Measurements from ENCODE around the gene SLC4A8.
"Not testable (repeated sequence)": the region's sequence is repeated elsewhere in the genome, so short reads cannot be mapped to it uniquely, and the experiment has no call there.

Gene SLC4A8

GRCh38 chr12:51465491-51465890 is 40.9 kb downstream of the SLC4A8 start:
- FAIRE-seq (no peak), DNase-seq (ENCODE audit: extremely low spot score, insufficient read length, low read depth) (no peak)

GRCh38 chr12:51470116-51470515 is 45.5 kb downstream of the SLC4A8 start:
- DNase-seq (ENCODE audit: extremely low spot score, insufficient read length, low read depth): no peak
- no peak for FAIRE-seq

- DNase-seq (ENCODE audit: extremely low spot score, insufficient read length, low read depth): no peak
- no peak for FAIRE-seq
These were observed 46.7 kb downstream of the SLC4A8 start for GRCh38 chr12:51471111-51471864.

- no peak for FAIRE-seq
These were observed 48.4 kb downstream of the SLC4A8 start for GRCh38 chr12:51472984-51473383.

GRCh38 chr12:51473947-51474346 is 49.3 kb downstream of the SLC4A8 start:
- no peak for DNase-seq (ENCODE audit: extremely low spot score, insufficient read length, low read depth)
- FAIRE-seq: no peak

More at GRCh38 chr12:51472984-51473383, 48.4 kb downstream of the SLC4A8 start:
- DNase-seq (ENCODE audit: extremely low spot score, insufficient read length, low read depth): no peak

- DNase-seq (ENCODE audit: extremely low spot score, insufficient read length, low read depth) (no peak), FAIRE-seq (no peak)
These were observed 50.9 kb downstream of the SLC4A8 start for GRCh38 chr12:51475543-51475942.

- DNase-seq (ENCODE audit: extremely low spot score, insufficient read length, low read depth) (no peak), FAIRE-seq (peak; percentile 41)
These were observed 56.3 kb downstream of the SLC4A8 start for GRCh38 chr12:51480978-51481377.

- no peak for FAIRE-seq
These were observed 58.5 kb downstream of the SLC4A8 start for GRCh38 chr12:51482929-51483697.

GRCh38 chr12:51484119-51484518 is 59.5 kb downstream of the SLC4A8 start:
- DNase-seq (ENCODE audit: extremely low spot score, insufficient read length, low read depth) (no peak), FAIRE-seq (peak; percentile 5)

More at GRCh38 chr12:51482929-51483697, 58.5 kb downstream of the SLC4A8 start:
- no peak for DNase-seq (ENCODE audit: extremely low spot score, insufficient read length, low read depth)

GRCh38 chr12:51488281-51488680 is 63.6 kb downstream of the SLC4A8 start:
- FAIRE-seq (no peak), DNase-seq (ENCODE audit: extremely low spot score, insufficient read length, low read depth) (no peak)

- no peak for DNase-seq (ENCODE audit: extremely low spot score, insufficient read length, low read depth)
- FAIRE-seq: no peak
These were observed 68.7 kb downstream of the SLC4A8 start for GRCh38 chr12:51493281-51493680.

GRCh38 chr12:51496895-51497294 is 72.3 kb downstream of the SLC4A8 start:
- FAIRE-seq: no peak

GRCh38 chr12:51504851-51505250 is 80.2 kb downstream of the SLC4A8 start:
- no peak for DNase-seq (ENCODE audit: extremely low spot score, insufficient read length, low read depth)
- FAIRE-seq: no peak

More at GRCh38 chr12:51496895-51497294, 72.3 kb downstream of the SLC4A8 start:
- DNase-seq (ENCODE audit: extremely low spot score, insufficient read length, low read depth): no peak

GRCh38 chr12:51505360-51506105 is 80.9 kb downstream of the SLC4A8 start:
- no peak for FAIRE-seq
- DNase-seq (ENCODE audit: extremely low spot score, insufficient read length, low read depth): no peak

GRCh38 chr12:51507178-51507577 is 82.5 kb downstream of the SLC4A8 start:
- FAIRE-seq (no peak), DNase-seq (ENCODE audit: extremely low spot score, insufficient read length, low read depth) (no peak)

- no peak for DNase-seq (ENCODE audit: extremely low spot score, insufficient read length, low read depth)
- no peak for FAIRE-seq
These were observed 83.7 kb downstream of the SLC4A8 start for GRCh38 chr12:51508285-51508684.

GRCh38 chr12:51511546-51512260 is 87.1 kb downstream of the SLC4A8 start:
- no peak for FAIRE-seq
- DNase-seq (ENCODE audit: extremely low spot score, insufficient read length, low read depth): no peak

GRCh38 chr12:51512438-51512837 is 87.8 kb downstream of the SLC4A8 start:
- FAIRE-seq (no peak), DNase-seq (ENCODE audit: extremely low spot score, insufficient read length, low read depth) (no peak)

GRCh38 chr12:51515037-51515436 is 90.4 kb downstream of the SLC4A8 start:
- DNase-seq (ENCODE audit: extremely low spot score, insufficient read length, low read depth); FAIRE-seq: not testable (repeated sequence)

- FAIRE-seq (no peak), DNase-seq (ENCODE audit: extremely low spot score, insufficient read length, low read depth) (no peak)
These were observed 92.7 kb downstream of the SLC4A8 start for GRCh38 chr12:51517316-51517715.
